Stomach (tissue), 4 donors: ENCODE results near the gene NAA35.

Experiments used
- CTCF ChIP-seq, 7 experiments: fragments of 450-650 bp in 4 of 7; fragments of 200-600 bp in 3 of 7; sonication (generic) in 3 of 7; IDR thresholded peaks; one replicate each; pipeline ENCODE4 v1.5.1; 2016 to 2019; ENCODE audit warnings: antibody characterized with exemption in 7 of 7, control low read depth in 2 of 7, mild to moderate bottlenecking in 1 of 7
- POLR2AphosphoS5 ChIP-seq, 3 donors: sonication (generic); formaldehyde crosslinking; IDR thresholded peaks; one replicate each; pipeline ENCODE4 v1.6.1; 2016; ENCODE audit warnings: antibody characterized with exemption in 3 of 3

- TF ChIP-seq CTCF (IDR thresholded peaks at IDR 0.05) = no peak
- TF ChIP-seq POLR2AphosphoS5 (IDR thresholded peaks at IDR 0.05) = no peak
Measured at GRCh38 chr9:86052556-86053468, 111.9 kb downstream of the NAA35 start.
